Aorta (tissue), 5 donors: Measurements from ENCODE around the gene MYL10. TPM values are rescaled to one million over a fixed set of nuclear protein-coding genes. Genes with fewer than 3 reads are reported as not detected.

Source experiments
- ATAC-seq: fragments of 200-7000 bp; cut with Tn5 transposase; one replicate; pipeline ENCODE4 v1.9.1; 2022; ENCODE audit warnings: moderate library complexity; ENCODE audit not compliant: low FRiP score
- DNase-seq, 2 donors: peaks; one replicate each; pipeline ENCODE4 v3.0.0-alpha.2; 2020
- H3K27ac ChIP-seq, 2 donors: one replicate each; pipeline ENCODE4 v1.5.1; 2013; ENCODE audit warnings: low read length in 2 of 2, mild to moderate bottlenecking in 2 of 2, moderate library complexity in 2 of 2, control low read depth in 1 of 2, inconsistent platforms in 1 of 2, low read depth in 1 of 2
- H3K27me3 ChIP-seq, 2 donors: one replicate each; pipeline ENCODE4 v1.6.1; 2013; ENCODE audit warnings: control low read depth in 1 of 2, low read length in 1 of 2, mild to moderate bottlenecking in 1 of 2, moderate library complexity in 1 of 2; ENCODE audit not compliant: insufficient read depth in 2 of 2, control insufficient read depth in 1 of 2
- H3K36me3 ChIP-seq, 2 donors: one replicate each; pipeline ENCODE4 v1.6.1; 2013; ENCODE audit warnings: control low read depth in 1 of 2, low read length in 1 of 2, mild to moderate bottlenecking in 1 of 2; ENCODE audit not compliant: insufficient read depth in 2 of 2, control insufficient read depth in 1 of 2
- H3K4me1 ChIP-seq, 2 donors: one replicate each; pipeline ENCODE4 v1.6.1; 2013; ENCODE audit warnings: low read length in 2 of 2, control low read depth in 1 of 2, mild to moderate bottlenecking in 1 of 2, moderate library complexity in 1 of 2; ENCODE audit not compliant: insufficient read depth in 2 of 2, control insufficient read depth in 1 of 2
- H3K4me3 ChIP-seq, 2 donors: one replicate each; pipeline ENCODE4 v1.5.1; 2013; ENCODE audit warnings: low read length in 2 of 2, control low read depth in 1 of 2, mild to moderate bottlenecking in 1 of 2
- H3K9me3 ChIP-seq: one replicate; pipeline ENCODE4 v1.6.1; 2013; ENCODE audit warnings: mild to moderate bottlenecking, low read length; ENCODE audit not compliant: control insufficient read depth
- WGBS, 2 donors: extraction: QIAGEN DNeasy Blood & Tissue Kit; methylation state at CpG; one replicate each; pipeline ENCODE4 v1.1.7; 2013; 5-methylcytosine and 5-hydroxymethylcytosine counted together
- intact Hi-C, 2 donors: fragments of 100-400 bp; cut with DNase I; formaldehyde crosslinking; loops; one replicate each; pipeline versions ENCODE4 v1.14.2 to v1.15.0; 2022
- polyA plus RNA-seq, 2 donors: library from polyadenylated mRNA; stranded (reverse); fragments of 200-250 nt; gene quantifications; one replicate each; pipeline ENCODE4 v1.2.3, GENCODE V29; 2013
- total RNA-seq, 2 donors: library from RNA; stranded (reverse); fragmentation: NEBNext Ultra II Directional; extraction: Animal tissue kit (Norgen Biotek cat#: 25700); gene quantifications; one replicate each; pipeline ENCODE4 v1.2.1, GENCODE V29; 2021
- donor health status: healthy with polysubstance abuse.
- donor health status: Bipolar disorder and iron deficiency.
- donor health status: DM: no; HTN: no; CAD: no.
- donor health status: DM: no; HTN: no; CAD: no.
- donor health status: DM: yes; HTN: yes; CAD: no.

Gene MYL10
- total and polyA plus RNA-seq, 4 donors = not detected

DNA sequence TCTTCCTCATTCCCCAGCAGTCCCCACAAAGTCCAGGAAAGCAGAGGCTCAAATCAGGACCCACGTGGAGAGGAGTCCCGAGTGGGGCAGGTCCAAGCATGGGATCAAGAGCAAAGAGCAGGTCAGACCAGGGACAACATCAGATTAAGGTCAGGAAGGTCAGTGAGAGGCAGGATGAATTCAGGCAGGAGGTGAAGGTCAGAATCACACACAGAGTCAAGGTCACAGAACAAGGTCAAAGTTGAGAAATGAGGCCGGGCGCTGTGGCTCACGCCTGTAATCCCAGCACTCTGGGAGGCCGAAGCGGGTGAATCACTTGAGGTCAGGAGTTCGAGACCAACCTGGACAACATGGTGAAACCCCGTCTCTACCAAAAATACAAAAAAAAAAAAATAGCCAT, 2.3 kb downstream of the MYL10 start:
- no peaks in the 10 kb centered on the region for H3K4me1 ChIP-seq
- H3K9me3 ChIP-seq = no peaks in the 10 kb centered on the region
- ATAC-seq (no peak), DNase-seq (no peak)
- intact Hi-C loops = no loop called here
- 94 to 96% methylated on average over 9 of the region's 9 CpGs for WGBS, 2 donors
- no peak overlapping the region for H3K4me3 ChIP-seq
- no peaks in the 10 kb centered on the region for H3K27me3 ChIP-seq
- no peaks in the 10 kb centered on the region for H3K36me3 ChIP-seq
- H3K27ac ChIP-seq = no peak overlapping the region

- intact Hi-C loops = no loop called here
- H3K4me3 ChIP-seq = no peak overlapping the region
- ATAC-seq = no peak
- H3K36me3 ChIP-seq = no peaks in the 10 kb centered on the region
- H3K27me3 ChIP-seq = no peaks in the 10 kb centered on the region
- H3K4me1 ChIP-seq = no peaks in the 10 kb centered on the region
- no peak overlapping the region for H3K27ac ChIP-seq
- no peaks in the 10 kb centered on the region for H3K9me3 ChIP-seq
- no peak for DNase-seq
- WGBS, 2 donors = 91 to 93% methylated on average over 15 of the region's 15 CpGs
Measured at GRCh38 chr7:101626069-101626671, 2.9 kb downstream of the MYL10 start.

DNA sequence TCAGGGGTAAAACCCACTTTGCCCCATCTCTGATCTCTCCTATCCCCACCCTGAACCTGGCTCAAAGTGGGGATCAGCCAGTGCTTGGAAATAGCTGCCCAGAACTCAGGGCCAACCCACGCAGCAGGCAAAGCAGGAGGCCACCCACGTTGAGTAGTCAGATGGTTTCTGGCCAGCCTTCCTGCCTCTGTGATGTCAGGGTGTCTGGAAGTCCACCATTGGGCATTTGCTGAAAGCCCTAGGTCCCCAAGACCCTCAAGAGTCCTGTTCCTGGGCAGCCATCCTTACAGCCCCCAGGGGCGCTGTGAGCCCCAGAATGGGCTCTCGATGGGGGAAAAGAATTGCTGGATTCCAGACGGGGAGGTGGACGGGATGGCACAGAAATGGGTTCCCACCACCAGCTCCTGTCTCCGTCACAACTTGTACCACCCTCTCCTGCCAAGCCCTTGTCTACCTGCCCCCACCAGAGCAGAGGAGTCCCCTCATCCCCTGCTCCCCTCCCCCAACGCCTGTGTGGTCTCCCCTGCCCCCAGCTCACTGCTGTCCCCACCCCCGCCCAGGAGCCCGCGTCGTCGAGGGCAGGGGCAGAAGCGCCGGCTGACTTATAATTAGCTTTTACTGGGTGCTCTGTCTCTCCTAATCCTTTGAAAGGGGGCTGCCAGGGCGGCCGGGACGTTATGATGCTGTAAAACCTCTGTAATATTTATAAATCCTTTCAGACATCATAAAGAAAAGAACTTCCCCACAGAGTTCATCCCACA, 3.9 kb downstream of the MYL10 start:
- DNase-seq = no peak
- no peak for ATAC-seq
- H3K27me3 ChIP-seq = no peaks in the 10 kb centered on the region
- WGBS, 2 donors = 34 to 36% methylated on average over 17 to 18 of the region's 18 CpGs
- H3K4me3 ChIP-seq = no peak overlapping the region
- H3K27ac ChIP-seq = no peak overlapping the region
- intact Hi-C loops = no loop called here
- no peaks in the 10 kb centered on the region for H3K4me1 ChIP-seq
- H3K36me3 ChIP-seq = no peaks in the 10 kb centered on the region
- H3K9me3 ChIP-seq = no peaks in the 10 kb centered on the region

- no peaks in the 10 kb centered on the region for H3K9me3 ChIP-seq
- no peak overlapping the region for H3K4me3 ChIP-seq
- DNase-seq = no peak
- WGBS, 2 donors = 82 to 84% methylated on average over 23 of the region's 23 CpGs
- H3K27me3 ChIP-seq = no peaks in the 10 kb centered on the region
- H3K4me1 ChIP-seq = no peaks in the 10 kb centered on the region
- intact Hi-C loops = no loop called here
- H3K27ac ChIP-seq = no peak overlapping the region
- no peak for ATAC-seq
- no peaks in the 10 kb centered on the region for H3K36me3 ChIP-seq
Measured at GRCh38 chr7:101624246-101625001, 4.7 kb downstream of the MYL10 start.

DNA sequence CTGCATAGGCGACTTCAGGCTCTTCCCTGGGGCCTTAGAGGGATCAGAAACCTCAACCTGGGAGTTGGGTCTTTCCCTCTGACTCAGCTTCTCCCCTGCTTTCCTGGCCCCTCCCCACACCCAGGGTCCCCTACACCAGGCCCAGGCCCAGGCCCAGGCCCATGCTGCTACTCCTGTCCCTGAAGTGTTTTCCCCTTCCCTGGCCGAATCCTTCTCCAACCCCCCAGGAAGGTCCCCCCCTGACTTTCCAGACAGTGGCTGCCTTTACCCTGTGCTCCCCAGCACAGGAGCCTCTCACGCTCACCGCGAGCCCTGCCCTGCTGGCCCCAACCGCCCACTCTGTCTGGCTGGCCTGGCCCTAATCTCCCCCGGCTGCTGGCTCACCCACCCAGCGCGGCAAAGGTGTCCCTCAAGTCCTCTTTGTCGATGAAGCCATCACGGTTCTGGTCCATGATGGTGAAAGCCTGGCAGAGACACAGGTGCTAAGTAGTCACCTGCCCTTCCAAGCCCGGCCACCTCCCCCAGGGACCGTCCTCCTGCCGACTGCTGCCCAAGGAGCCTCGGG, 6.4 kb downstream of the MYL10 start:
- 90% methylated on average over 15 of the region's 15 CpGs for WGBS, 2 donors
- intact Hi-C loops = no loop called here
- ATAC-seq (no peak), DNase-seq (no peak)
- H3K27ac ChIP-seq = no peak overlapping the region
- no peaks in the 10 kb centered on the region for H3K36me3 ChIP-seq
- no peaks in the 10 kb centered on the region for H3K9me3 ChIP-seq
- no peaks in the 10 kb centered on the region for H3K27me3 ChIP-seq
- no peaks in the 10 kb centered on the region for H3K4me1 ChIP-seq
- no peak overlapping the region for H3K4me3 ChIP-seq

- Histone ChIP-seq H3K36me3 (no peaks in the 10 kb centered on the region), H3K4me1 (no peaks in the 10 kb centered on the region), H3K27ac (no peak overlapping the region), H3K9me3 (no peaks in the 10 kb centered on the region), H3K27me3 (no peaks in the 10 kb centered on the region), H3K4me3 (no peak overlapping the region)
- no peak for DNase-seq
- intact Hi-C loops = no loop called here
- WGBS, 2 donors = 96 to 97% methylated on average over 10 of the region's 10 CpGs
- ATAC-seq = no peak
Measured at GRCh38 chr7:101620991-101621390, 8.1 kb downstream of the MYL10 start.

DNA sequence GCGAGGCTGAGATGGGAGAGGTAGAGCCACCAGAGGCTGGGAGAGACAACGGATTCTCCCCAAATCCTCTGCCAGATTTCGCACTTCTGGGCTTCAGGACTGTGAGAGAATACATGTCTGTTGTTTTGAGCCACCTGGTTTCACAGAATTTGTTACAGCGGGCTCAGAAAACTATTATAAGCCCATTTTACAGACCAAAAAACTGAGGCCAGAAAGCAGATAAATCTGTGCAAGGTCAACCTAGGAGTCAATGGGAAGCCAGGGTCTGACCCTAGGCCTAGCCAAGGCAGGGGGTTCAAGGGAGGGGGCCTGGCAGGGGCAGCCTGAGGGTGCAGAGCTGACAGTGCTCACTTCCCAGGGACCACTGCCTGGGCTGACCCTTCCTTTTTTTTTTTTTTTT, 8.7 kb downstream of the MYL10 start:
- Histone ChIP-seq H3K36me3 (no peaks in the 10 kb centered on the region), H3K27ac (no peak overlapping the region), H3K4me3 (no peak overlapping the region), H3K4me1 (no peaks in the 10 kb centered on the region), H3K9me3 (no peaks in the 10 kb centered on the region), H3K27me3 (no peaks in the 10 kb centered on the region)
- intact Hi-C loops = no loop called here
- no peak for ATAC-seq
- WGBS, 2 donors = 94 to 97% methylated on average over 4 of the region's 4 CpGs
- DNase-seq = no peak

- no peak overlapping the region for H3K4me3 ChIP-seq
- no peaks in the 10 kb centered on the region for H3K9me3 ChIP-seq
- no peaks in the 10 kb centered on the region for H3K4me1 ChIP-seq
- no peak for DNase-seq
- intact Hi-C loops = loop anchor here in 1 of 2 donors (5.0 kb wide), 1 partner anchor 63 kb away; no protein-coding TSS in a partner anchor
- no peak for ATAC-seq
- H3K27me3 ChIP-seq = no peaks in the 10 kb centered on the region
- H3K36me3 ChIP-seq = no peaks in the 10 kb centered on the region
- 83% methylated on average over 8 of the region's 8 CpGs for WGBS, 2 donors
- H3K27ac ChIP-seq = no peak overlapping the region
Measured at GRCh38 chr7:101618916-101619315, 10.2 kb downstream of the MYL10 start.
